Colonic mucosa (tissue), 4 donors: Measurements from ENCODE around the gene SARDH. TPM values are rescaled to one million over a fixed set of nuclear protein-coding genes. Genes with fewer than 3 reads are reported as not detected.

ENCODE experiments used
- DNase-seq: peaks from one replicate; pipeline ENCODE4 v3.0.0-alpha.2; 2020
- H3K27ac ChIP-seq: fragments of 200-600 bp; one replicate; pipeline ENCODE4 v1.8.0; 2021
- H3K27me3 ChIP-seq: fragments of 200-600 bp; one replicate; pipeline ENCODE4 v1.8.0; 2021
- H3K36me3 ChIP-seq: fragments of 200-600 bp; one replicate; pipeline ENCODE4 v1.8.0; 2021
- H3K4me1 ChIP-seq: fragments of 200-600 bp; one replicate; pipeline ENCODE4 v1.8.0; 2021; ENCODE audit warnings: mild to moderate bottlenecking
- H3K4me3 ChIP-seq: fragments of 200-600 bp; one replicate; pipeline ENCODE4 v1.8.0; 2021
- H3K9ac ChIP-seq, 2 donors: one replicate each; pipeline ENCODE4 v1.7.0; 2013; ENCODE audit warnings: control low read depth in 2 of 2, low read depth in 2 of 2, low read length in 2 of 2
- H3K9me3 ChIP-seq: fragments of 200-600 bp; one replicate; pipeline ENCODE4 v1.8.0; 2021
- intact Hi-C: fragments of 100-400 bp; cut with DNase I; formaldehyde crosslinking; loops from one replicate; pipeline ENCODE4 v1.14.1; 2022
- total RNA-seq, 2 donors: library from RNA; stranded (reverse); fragmentation: NEBNext Ultra II Directional in 1 of 2; extraction: Animal tissue kit (Norgen Biotek cat#: 25700) in 1 of 2; gene quantifications; one replicate each; pipeline ENCODE4 v1.2.1, GENCODE V29; 2021
- TF ChIP-seq, protein P1 (sequence below): fragments of 200-600 bp; IDR thresholded peaks from one replicate; pipeline ENCODE4 v1.8.0; 2022; ENCODE audit warnings: antibody characterized with exemption, mild to moderate bottlenecking
- donor health status: healthy.
- donor health status: DM: no; HTN: no; CAD: no.
- donor health status: DM: no; HTN: no; CAD: no.

Gene SARDH
- total RNA-seq, 2 donors from 2014 or later: 0.66 to 1.3 TPM

GRCh38 chr9:133640160-133640559, 98.0 kb downstream of the SARDH start:
- Histone ChIP-seq H3K27me3 (no peaks in the 10 kb centered on the region), H3K27ac (no peak overlapping the region), H3K9ac (no peak overlapping the region), H3K9me3 (no peaks in the 10 kb centered on the region), H3K36me3 (no peaks in the 10 kb centered on the region), H3K4me1 (no peaks in the 10 kb centered on the region), H3K4me3 (no peak overlapping the region)
- intact Hi-C loops: no loop called here
- TF ChIP-seq, protein P1, sequence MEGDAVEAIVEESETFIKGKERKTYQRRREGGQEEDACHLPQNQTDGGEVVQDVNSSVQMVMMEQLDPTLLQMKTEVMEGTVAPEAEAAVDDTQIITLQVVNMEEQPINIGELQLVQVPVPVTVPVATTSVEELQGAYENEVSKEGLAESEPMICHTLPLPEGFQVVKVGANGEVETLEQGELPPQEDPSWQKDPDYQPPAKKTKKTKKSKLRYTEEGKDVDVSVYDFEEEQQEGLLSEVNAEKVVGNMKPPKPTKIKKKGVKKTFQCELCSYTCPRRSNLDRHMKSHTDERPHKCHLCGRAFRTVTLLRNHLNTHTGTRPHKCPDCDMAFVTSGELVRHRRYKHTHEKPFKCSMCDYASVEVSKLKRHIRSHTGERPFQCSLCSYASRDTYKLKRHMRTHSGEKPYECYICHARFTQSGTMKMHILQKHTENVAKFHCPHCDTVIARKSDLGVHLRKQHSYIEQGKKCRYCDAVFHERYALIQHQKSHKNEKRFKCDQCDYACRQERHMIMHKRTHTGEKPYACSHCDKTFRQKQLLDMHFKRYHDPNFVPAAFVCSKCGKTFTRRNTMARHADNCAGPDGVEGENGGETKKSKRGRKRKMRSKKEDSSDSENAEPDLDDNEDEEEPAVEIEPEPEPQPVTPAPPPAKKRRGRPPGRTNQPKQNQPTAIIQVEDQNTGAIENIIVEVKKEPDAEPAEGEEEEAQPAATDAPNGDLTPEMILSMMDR: no peak
- DNase-seq: no peak

- no peaks in the 10 kb centered on the region for H3K4me1 ChIP-seq
- H3K36me3 ChIP-seq: no peaks in the 10 kb centered on the region
- H3K27ac ChIP-seq: no peak overlapping the region
- no peak overlapping the region for H3K9ac ChIP-seq
- TF ChIP-seq, protein P1: no peak
- intact Hi-C loops: no loop called here
- no peaks in the 10 kb centered on the region for H3K9me3 ChIP-seq
- no peak for DNase-seq
- H3K4me3 ChIP-seq: no peak overlapping the region
- H3K27me3 ChIP-seq: no peaks in the 10 kb centered on the region
Observed at GRCh38 chr9:133639613-133640012, 98.5 kb downstream of the SARDH start.

DNA sequence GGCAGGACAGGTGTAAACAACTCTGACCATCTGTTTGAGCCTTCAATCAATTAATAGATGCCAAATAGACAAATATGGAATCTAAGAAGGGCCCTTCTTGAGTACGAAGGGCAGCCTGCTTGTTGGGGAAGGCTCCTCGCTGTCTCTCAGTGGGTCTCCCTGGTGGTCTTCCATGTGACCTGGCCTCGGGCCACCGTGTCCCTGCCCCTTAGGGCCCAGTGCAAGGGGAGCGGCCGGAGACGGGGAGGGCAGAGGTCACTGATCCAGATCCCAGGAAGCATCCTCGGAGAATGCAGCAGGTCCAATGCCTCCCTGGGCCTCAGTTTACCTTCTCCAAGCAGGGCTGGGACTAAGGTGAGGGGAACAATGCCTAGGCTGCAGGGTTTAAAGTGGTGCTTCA, 99.4 kb downstream of the SARDH start:
- Histone ChIP-seq H3K27ac (no peak overlapping the region), H3K36me3 (no peaks in the 10 kb centered on the region), H3K9ac (no peak overlapping the region), H3K4me1 (no peaks in the 10 kb centered on the region), H3K27me3 (no peaks in the 10 kb centered on the region), H3K9me3 (no peaks in the 10 kb centered on the region), H3K4me3 (no peak overlapping the region)
- no peak for DNase-seq
- TF ChIP-seq, protein P1: no peak
- intact Hi-C loops: no loop called here

DNA sequence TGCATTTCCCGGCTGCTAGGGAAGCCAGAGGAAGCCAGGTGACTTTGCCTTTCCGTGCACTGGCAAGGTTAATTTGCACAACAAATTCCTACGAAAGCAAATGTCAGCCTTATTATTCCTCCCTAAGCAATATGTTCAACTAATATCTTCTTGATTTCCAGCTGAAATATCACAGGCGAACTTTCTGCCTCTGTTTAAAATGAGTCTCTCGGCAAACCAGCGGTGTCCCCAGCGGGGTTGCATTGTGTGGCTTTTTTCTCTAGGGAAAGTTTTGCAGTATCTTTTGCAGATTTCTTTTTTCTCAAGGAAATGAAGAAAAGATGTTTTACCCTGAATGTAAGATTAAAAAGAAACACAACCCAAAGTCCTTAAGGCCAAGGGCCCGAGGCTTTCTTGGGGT, 100.1 kb downstream of the SARDH start:
- H3K27me3 ChIP-seq: no peaks in the 10 kb centered on the region
- no peak for DNase-seq

GRCh38 chr9:133637451-133638055, 100.6 kb downstream of the SARDH start:
- Histone ChIP-seq H3K27me3 (no peaks in the 10 kb centered on the region), H3K36me3 (no peaks in the 10 kb centered on the region), H3K4me1 (no peaks in the 10 kb centered on the region), H3K4me3 (no peak overlapping the region), H3K9me3 (no peaks in the 10 kb centered on the region), H3K27ac (no peak overlapping the region), H3K9ac (no peak overlapping the region)
- TF ChIP-seq, protein P1: no peak
- intact Hi-C loops: no loop called here
- no peak for DNase-seq

More for the DNA sequence above, 100.1 kb downstream of the SARDH start:
- H3K4me3 ChIP-seq: no peak overlapping the region
- H3K27ac ChIP-seq: no peak overlapping the region
- H3K9ac ChIP-seq: no peak overlapping the region
- no peaks in the 10 kb centered on the region for H3K9me3 ChIP-seq
- H3K4me1 ChIP-seq: no peaks in the 10 kb centered on the region
- TF ChIP-seq, protein P1: no peak
- no peaks in the 10 kb centered on the region for H3K36me3 ChIP-seq
- intact Hi-C loops: no loop called here
